CD4-positive, alpha-beta T cell (primary cell): ENCODE measurements around the gene TOR1B. TPM values are rescaled to one million over a fixed set of nuclear protein-coding genes. Genes with fewer than 3 reads are reported as not detected.

Source experiments
- ATAC-seq: fragments of 200-7000 bp; cut with Tn5 transposase; one replicate; pipeline ENCODE4 v1.10.0; 2022; ENCODE audit warnings: mild to moderate bottlenecking; ENCODE audit not compliant: poor library complexity
- CTCF ChIA-PET: fragments of 350-600 bp; sonication (Branson Sonifier 250); formaldehyde crosslinking; loops from one replicate; lab custom pipeline; 2021; ENCODE audit warnings: antibody characterized with exemption, inconsistent platforms; lab: Charles Lee
- POLR2A ChIA-PET: fragments of 350-600 bp; sonication (Branson Sonifier 250); formaldehyde crosslinking; loops from one replicate; lab custom pipeline; 2021; ENCODE audit warnings: antibody characterized with exemption, inconsistent platforms; lab: Charles Lee
- DNase-seq, 14 experiments: peaks; one replicate each; pipeline ENCODE4 v3.0.0-alpha.2; 2013 to 2020; ENCODE audit warnings: mixed read lengths in 2 of 14
- H3K27ac ChIP-seq, 2 donors: one replicate each; pipeline versions ENCODE4 v1.5.1 to v1.7.0; 2013; ENCODE audit warnings: low read length in 2 of 2, low read depth in 1 of 2, mild to moderate bottlenecking in 1 of 2
- H3K27me3 ChIP-seq, 2 experiments: 1 replicate in 1 of 2; 2 replicates in 1 of 2; pipeline versions ENCODE4 v1.6.1 to v1.7.0; 2013; ENCODE audit warnings: low read length in 2 of 2, control low read depth in 1 of 2, mild to moderate bottlenecking in 1 of 2, moderate library complexity in 1 of 2; ENCODE audit not compliant: insufficient read depth in 2 of 2, control insufficient read depth in 1 of 2
- H3K36me3 ChIP-seq: one replicate; pipeline ENCODE4 v1.6.1; 2013; ENCODE audit warnings: low read length, control low read depth; ENCODE audit not compliant: insufficient read depth
- H3K4me1 ChIP-seq: one replicate; pipeline ENCODE4 v1.6.1; 2013; ENCODE audit warnings: low read length, control low read depth; ENCODE audit not compliant: insufficient read depth
- H3K4me3 ChIP-seq: one replicate; pipeline ENCODE4 v1.5.1; 2013; ENCODE audit warnings: mild to moderate bottlenecking, low read length, moderate library complexity
- H3K9me3 ChIP-seq, 2 experiments: 1 replicate in 1 of 2; 2 replicates in 1 of 2; pipeline versions ENCODE4 v1.6.1 to v1.7.0; 2013; ENCODE audit warnings: low read length in 2 of 2, mild to moderate bottlenecking in 2 of 2, control low read depth in 1 of 2, moderate library complexity in 1 of 2; ENCODE audit not compliant: control insufficient read depth in 1 of 2, insufficient read depth in 1 of 2
- H3K27ac Mint-ChIP-seq: one replicate; pipeline ENCODE4 v1.8.0; 2020; ENCODE audit warnings: mixed read lengths
- H3K27me3 Mint-ChIP-seq: one replicate; pipeline ENCODE4 v1.8.0; 2021; ENCODE audit warnings: mixed read lengths
- H3K36me3 Mint-ChIP-seq: one replicate; pipeline ENCODE4 v1.8.0; 2021; ENCODE audit warnings: low read depth, mixed read lengths
- H3K4me1 Mint-ChIP-seq: one replicate; pipeline ENCODE4 v1.8.0; 2021; ENCODE audit warnings: low read depth, mixed read lengths
- H3K4me3 Mint-ChIP-seq: one replicate; pipeline ENCODE4 v1.8.0; 2020; ENCODE audit warnings: mild to moderate bottlenecking, mixed read lengths
- H3K9me3 Mint-ChIP-seq: one replicate; pipeline ENCODE4 v1.8.0; 2020; ENCODE audit warnings: mixed read lengths
- intact Hi-C, 2 experiments: fragments of 100-400 bp; cut with DNase I in 1 of 2; cut with micrococcal nuclease in 1 of 2; formaldehyde crosslinking; loops; one replicate each; pipeline versions ENCODE4 v1.15.1 to v1.9.0; 2023 to 2025; cut with DNase I, micrococcal nuclease
- total RNA-seq, 174 experiments: library from RNA in 2 of 174; stranded (reverse) in 2 of 174; gene quantifications; one replicate each; pipeline ENCODE4 v1.2.3 and lab custom pipeline; 2021 to 2026
- TF ChIP-seq, protein P1 (sequence below): fragments of 200-600 bp; IDR thresholded peaks from one replicate; pipeline ENCODE4 v1.8.0; 2022; ENCODE audit warnings: antibody characterized with exemption, mild to moderate bottlenecking

Gene TOR1B
- total RNA-seq, 2 experiments from 2014 or later: 13.4 to 15.1 TPM

- TF ChIP-seq, protein P1, sequence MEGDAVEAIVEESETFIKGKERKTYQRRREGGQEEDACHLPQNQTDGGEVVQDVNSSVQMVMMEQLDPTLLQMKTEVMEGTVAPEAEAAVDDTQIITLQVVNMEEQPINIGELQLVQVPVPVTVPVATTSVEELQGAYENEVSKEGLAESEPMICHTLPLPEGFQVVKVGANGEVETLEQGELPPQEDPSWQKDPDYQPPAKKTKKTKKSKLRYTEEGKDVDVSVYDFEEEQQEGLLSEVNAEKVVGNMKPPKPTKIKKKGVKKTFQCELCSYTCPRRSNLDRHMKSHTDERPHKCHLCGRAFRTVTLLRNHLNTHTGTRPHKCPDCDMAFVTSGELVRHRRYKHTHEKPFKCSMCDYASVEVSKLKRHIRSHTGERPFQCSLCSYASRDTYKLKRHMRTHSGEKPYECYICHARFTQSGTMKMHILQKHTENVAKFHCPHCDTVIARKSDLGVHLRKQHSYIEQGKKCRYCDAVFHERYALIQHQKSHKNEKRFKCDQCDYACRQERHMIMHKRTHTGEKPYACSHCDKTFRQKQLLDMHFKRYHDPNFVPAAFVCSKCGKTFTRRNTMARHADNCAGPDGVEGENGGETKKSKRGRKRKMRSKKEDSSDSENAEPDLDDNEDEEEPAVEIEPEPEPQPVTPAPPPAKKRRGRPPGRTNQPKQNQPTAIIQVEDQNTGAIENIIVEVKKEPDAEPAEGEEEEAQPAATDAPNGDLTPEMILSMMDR: no peak
- Mint-ChIP-seq H3K4me3 (no peak overlapping the region), H3K27me3 (no peaks in the 10 kb centered on the region), H3K36me3 (peaks cover 79% of the 10 kb centered on the region), H3K9me3 (no peaks in the 10 kb centered on the region), H3K4me1 (peaks cover 28% of the 10 kb centered on the region), H3K27ac (no peak overlapping the region)
- CTCF ChIA-PET: interaction anchor here (1.2 kb wide), 1 partner anchor 72 kb away, joined by 3 read pairs; no protein-coding TSS in a partner anchor
- Histone ChIP-seq H3K9me3 (no peaks in the 10 kb centered on the region), H3K4me3 (no peak overlapping the region), H3K27me3 (no peaks in the 10 kb centered on the region), H3K27ac (no peak overlapping the region), H3K4me1 (peaks cover 16% of the 10 kb centered on the region), H3K36me3 (peaks cover 71% of the 10 kb centered on the region)
- POLR2A ChIA-PET: interaction anchor here (0.5 kb wide), 1 partner anchor 216 kb away, joined by 3 read pairs; no protein-coding TSS in a partner anchor
- ATAC-seq: no peak
- intact Hi-C loops: loop anchor here in 1 of 2 experiments (10.0 kb wide), 1 partner anchor 185 kb away; the partner anchor contains the start of genes C9orf50 and NTMT1
- DNase-seq: no peak
Measured at GRCh38 chr9:129809346-129809745, 6.4 kb downstream of the TOR1B start.

- no peaks in the 10 kb centered on the region for H3K27me3 Mint-ChIP-seq
- ChIA-PET CTCF (interaction anchor here (1.2 kb wide), 1 partner anchor 73 kb away, joined by 3 read pairs; no protein-coding TSS in a partner anchor), POLR2A (no interaction called here)
- no peak overlapping the region for H3K4me3 ChIP-seq
- H3K36me3 Mint-ChIP-seq: peaks cover 87% of the 10 kb centered on the region
- TF ChIP-seq, protein P1: no peak
- H3K4me1 ChIP-seq: peaks cover 13% of the 10 kb centered on the region
- intact Hi-C loops: no loop called here
- DNase-seq (no peak), ATAC-seq (no peak)
- H3K9me3 ChIP-seq: no peaks in the 10 kb centered on the region
- H3K27ac Mint-ChIP-seq: no peak overlapping the region
- H3K4me1 Mint-ChIP-seq: peaks cover 30% of the 10 kb centered on the region
- H3K36me3 ChIP-seq: peaks cover 78% of the 10 kb centered on the region
- no peaks in the 10 kb centered on the region for H3K9me3 Mint-ChIP-seq
- H3K4me3 Mint-ChIP-seq: no peak overlapping the region
- no peak overlapping the region for H3K27ac ChIP-seq
- no peaks in the 10 kb centered on the region for H3K27me3 ChIP-seq
Measured at GRCh38 chr9:129810116-129810515, 7.1 kb downstream of the TOR1B start.

- Mint-ChIP-seq H3K27me3 (no peaks in the 10 kb centered on the region), H3K36me3 (peaks cover 89% of the 10 kb centered on the region), H3K9me3 (no peaks in the 10 kb centered on the region), H3K4me3 (no peak overlapping the region), H3K4me1 (peaks cover 32% of the 10 kb centered on the region), H3K27ac (no peak overlapping the region)
- no peak for DNase-seq
- ATAC-seq: no peak
- H3K4me3 ChIP-seq: no peak overlapping the region
- TF ChIP-seq, protein P1: no peak
- H3K36me3 ChIP-seq: peaks cover 79% of the 10 kb centered on the region
- H3K4me1 ChIP-seq: peaks cover 6% of the 10 kb centered on the region
- no peaks in the 10 kb centered on the region for H3K9me3 ChIP-seq
- CTCF ChIA-PET: interaction anchor here (0.6 kb wide), 1 partner anchor 21 kb away, joined by 3 read pairs; no protein-coding TSS in a partner anchor
- H3K27ac ChIP-seq: no peak overlapping the region
- POLR2A ChIA-PET: interaction anchor here (0.6 kb wide), 1 partner anchor 75 kb away, joined by 3 read pairs; no protein-coding TSS in a partner anchor
- intact Hi-C loops: no loop called here
- H3K27me3 ChIP-seq: no peaks in the 10 kb centered on the region
Measured at GRCh38 chr9:129810788-129811187, 7.8 kb downstream of the TOR1B start.
